LoVo (cell line): Measurements from ENCODE around the gene ST3GAL5.
"Not testable (repeated sequence)": the region's sequence is repeated elsewhere in the genome, so short reads cannot be mapped to it uniquely, and the experiment has no call there.

Experiments
- DNase-seq: peaks from one replicate; pipeline ENCODE4 v3.0.0-alpha.2; 2016; ENCODE audit warnings: low spot score

ST3GAL5 gene

DNA sequence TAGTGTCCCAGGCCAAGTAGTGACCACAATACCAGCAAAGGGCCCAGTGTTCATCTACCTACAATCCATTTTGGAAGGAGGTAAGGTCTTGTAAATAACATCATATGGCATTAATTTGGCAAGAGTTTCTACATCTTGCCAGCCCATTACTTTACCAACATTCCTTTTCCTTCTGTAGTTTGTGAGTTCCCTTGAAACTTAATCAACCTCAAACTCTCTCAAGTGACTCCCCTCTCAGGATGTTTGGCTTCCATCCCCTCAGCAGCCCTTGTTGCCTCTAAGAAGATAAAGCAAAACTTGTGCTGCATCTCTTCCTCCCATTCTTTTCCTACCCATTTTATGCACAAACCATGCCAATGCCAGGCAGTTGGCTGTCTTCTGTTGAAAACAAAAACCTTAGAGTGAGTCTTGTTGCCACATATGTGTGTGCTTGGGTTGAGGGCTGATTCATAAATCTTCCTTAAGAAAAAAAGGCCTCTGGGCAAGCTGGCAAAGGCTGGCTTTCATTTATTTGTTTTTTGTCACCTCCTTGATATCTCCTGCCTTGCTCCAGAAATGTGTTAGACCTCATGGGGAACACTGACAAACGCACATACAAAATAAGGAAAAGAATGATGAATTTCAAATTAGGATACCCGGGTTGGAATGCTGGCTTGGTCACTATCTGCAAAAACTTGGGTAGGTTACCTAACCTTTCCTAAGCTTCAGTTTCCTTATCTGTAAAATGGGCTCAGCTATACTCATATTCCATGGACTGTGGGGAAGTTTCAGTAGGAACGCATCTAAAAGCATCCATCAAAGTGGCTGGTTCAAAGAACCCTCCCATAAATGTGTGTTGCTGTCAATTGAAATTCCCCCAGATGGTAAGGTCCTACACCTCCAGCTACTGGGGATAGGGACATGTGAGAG lies 29.4 kb upstream of the ST3GAL5 start:
- no peak for DNase-seq

DNA sequence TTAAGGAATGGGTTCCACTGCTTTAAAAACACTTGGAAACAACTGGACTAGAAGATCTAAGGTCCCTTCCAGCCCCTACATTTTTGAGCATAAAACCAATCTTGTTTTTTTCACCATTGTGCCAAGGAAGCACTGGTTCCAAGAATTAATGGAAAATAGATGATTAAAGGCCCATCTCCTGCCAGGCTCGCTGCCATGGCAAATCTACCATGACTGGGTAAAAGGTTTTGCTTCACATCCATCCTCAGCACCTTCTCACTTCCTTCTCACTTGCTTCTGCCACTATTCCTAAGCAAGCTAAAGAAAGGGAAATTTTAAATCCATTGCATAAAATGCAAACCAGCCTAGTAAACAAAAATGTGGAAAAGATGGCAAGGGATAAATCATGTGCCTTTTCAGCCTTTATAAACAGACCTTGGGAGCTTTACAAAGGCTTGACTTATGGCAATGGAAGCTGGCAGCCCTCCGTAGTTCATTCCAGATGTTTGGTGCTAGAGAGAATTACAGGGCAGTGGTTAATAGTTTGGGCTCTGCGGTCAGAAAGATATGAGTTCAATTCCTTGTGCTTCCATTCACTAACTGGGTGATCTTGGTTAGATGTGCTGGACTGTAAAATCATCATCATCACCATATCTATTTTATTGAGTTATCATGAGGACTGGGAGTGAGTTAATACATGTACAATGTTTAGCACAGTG lies 27.0 kb upstream of the ST3GAL5 start:
- DNase-seq: no peak

- no peak for DNase-seq
Observed at GRCh38 chr2:85914922-85915321, 26.1 kb upstream of the ST3GAL5 start.

DNA sequence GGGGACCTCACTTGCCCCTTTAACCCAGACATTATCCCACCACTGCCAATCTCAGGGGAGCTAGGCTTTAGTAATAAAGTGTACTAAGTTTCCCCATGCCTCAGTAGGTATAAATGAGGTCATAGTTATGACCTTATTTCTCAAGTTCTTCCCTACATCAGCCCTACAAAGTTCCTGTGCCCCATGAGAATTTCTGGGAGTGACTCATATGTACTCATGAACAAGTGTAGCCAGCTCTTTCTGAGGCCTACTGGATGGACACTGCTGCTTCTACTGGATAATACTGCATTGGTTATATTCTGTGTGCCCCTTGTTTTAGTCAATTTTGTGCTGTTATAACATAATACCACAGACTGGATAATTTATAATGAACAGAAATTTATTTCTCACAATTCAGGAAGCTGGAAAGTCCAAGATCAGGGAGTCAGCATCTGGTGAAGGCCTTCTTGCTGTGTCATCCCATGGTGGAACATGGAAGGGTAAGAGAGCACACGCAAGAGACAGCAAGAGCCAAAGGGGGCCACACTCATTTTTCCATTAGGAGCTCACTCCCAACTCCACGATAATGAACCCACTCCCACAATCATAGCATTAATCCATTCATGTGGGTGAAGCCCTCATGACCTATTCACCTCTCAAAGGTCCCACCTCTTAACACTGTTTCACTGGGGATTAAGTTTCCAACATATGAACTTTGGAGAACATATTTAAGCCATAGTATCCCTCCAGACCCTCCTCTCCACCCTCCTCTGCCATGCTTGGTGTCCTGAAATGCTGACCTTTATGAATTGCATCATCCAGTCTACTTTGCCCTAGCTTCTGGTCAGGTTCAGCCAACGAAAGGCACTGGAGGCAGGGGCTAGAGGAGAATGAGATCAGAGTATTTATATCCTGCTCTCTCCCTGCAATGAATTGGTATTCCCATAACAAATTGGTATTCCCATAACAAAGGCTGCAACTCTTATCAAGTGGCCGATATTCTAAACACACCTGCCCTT lies 25.4 kb upstream of the ST3GAL5 start:
- DNase-seq: no peak

DNA sequence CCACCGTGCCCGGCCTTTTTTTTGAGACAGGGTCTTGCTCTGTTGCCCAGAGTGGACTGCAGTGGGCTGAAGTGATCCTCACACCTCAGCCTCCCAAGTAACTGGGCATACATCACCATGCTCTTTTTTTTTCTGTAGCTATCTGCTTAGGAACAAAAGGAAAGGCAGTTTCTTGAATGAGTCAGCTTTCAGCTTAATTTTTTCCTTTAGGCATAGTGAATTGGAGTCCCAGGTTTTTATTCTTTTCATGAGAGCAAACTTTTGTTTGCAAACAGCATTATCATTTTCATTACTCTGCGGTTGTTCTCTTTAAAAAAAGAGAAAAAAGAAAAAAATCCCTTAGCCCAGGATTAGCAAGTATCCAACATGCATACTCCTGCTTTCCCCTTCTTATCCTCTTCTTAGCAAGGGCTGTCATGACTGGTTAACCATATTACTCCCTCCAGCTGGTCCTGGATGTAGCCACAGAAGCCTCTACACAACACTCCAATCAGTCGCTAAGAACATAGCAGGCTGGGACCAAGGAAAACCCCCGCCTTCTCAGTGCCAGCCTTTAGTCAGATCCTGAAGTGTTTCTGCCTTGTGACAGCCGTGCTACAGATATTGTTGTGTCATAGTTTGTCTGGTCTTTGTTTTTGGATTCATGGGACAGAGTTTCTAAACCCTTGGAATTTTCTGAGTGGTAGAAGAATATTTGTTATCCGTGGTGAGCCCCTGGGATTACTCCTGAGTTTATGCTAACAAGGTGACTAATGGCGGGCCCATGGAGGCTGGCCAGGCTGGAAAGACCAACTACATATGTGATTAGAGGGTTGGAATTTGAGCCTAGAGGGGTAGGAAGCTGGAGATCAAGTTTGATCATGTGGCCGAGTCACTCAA lies 23.3 kb upstream of the ST3GAL5 start:
- no peak for DNase-seq

DNA sequence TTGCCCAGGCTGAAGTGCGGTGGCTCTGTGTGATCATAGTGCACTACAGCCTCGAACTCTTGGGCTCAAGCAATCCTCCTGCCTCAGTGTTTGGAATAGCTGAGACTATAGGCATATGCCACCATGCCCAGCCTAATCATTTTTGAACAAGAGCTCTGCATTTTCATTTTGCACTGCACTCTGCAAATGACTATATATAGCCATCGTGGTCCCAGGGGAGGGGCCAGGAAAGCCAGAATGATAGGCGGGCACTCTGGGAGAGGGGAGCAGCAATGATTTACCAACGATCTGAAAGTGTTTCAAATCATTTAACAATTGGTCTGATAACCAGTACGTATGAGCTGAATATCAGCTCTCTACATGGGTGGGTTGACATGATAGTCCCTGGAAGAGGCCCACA lies 22.3 kb upstream of the ST3GAL5 start:
- no peak for DNase-seq

DNA sequence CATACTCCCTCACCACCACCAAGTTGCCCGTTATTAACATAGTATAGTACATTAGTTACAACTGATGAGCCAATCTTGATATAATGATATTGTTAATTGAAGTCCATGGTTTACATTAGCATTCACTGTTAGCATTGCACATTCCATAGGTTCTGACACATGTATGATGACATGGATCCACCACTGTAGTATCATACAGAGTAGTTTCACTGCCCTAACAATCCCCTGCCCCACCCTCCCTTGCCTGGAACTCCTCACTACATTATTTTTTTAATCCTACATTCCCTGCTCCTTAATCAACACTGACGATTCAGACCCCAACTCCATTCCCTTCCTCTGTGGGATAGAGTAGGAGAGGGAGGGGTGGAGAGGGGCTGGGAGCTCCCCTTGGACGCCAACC lies 20.2 kb upstream of the ST3GAL5 start:
- DNase-seq: no peak

DNA sequence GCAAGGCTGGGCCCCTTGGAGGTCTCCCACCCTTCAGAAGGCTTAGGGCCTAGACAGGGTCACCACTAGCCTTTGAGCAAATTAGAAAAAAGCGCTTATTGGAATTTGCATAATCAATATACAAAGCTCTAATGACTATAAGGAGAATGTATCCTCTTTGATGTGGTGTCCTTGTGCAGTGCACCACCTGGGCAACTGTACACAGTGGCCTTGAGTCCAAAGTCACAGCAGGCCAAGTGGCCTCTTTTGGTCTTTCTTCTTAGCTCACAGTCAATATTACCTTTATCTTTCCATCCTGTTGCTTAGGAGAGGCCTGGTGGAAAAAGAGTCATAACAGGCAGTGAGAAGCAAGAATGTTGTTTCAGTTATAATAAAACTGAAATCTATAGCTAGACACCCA lies 19.7 kb upstream of the ST3GAL5 start:
- no peak for DNase-seq

DNA sequence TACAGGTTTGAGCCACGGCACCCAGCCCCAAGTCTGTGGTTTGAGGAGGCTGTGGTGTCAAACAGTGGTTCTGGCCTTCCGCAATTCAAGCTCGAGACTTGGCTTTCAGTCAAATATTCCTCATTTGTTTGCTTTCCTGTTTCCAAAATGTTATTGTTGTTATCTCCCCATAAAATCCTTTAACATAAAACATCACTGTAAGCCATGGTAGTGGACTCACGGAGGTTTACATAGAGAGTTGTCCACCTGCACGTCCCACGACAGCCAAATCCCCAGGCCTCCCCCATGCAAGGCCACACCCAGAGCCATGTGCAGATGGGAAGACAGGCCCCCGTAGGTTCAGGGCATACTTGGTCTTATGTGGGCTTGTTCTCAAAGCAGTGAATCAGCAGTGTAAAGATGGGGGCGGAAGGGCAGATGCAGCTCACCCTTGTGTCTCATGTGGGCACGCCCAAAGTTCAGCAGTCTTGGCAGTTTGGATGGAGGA lies 18.9 kb upstream of the ST3GAL5 start:
- no peak for DNase-seq

GRCh38 chr2:85906748-85907147 lies 18.0 kb upstream of the ST3GAL5 start:
- no peak for DNase-seq

DNA sequence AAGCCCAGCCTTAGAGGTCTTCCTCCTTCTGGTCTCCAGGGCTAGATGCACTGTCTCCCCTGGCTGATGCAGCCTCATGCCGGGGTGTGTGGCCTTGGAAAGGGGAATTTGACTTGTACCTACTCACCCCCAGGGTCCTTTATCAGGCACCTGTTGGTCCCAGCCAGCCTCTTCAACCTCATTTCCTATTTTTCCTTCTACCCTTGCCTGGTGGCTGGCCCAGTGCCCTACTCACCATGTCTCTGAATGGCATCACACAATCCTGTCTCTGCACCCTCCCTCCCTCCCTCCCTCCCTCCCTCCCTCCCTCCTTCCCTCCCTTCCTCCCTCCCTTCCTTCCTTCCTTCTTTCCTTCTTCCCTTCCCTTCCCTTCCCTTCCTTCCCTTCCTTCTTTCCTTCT lies 17.1 kb upstream of the ST3GAL5 start:
- no peak for DNase-seq

DNA sequence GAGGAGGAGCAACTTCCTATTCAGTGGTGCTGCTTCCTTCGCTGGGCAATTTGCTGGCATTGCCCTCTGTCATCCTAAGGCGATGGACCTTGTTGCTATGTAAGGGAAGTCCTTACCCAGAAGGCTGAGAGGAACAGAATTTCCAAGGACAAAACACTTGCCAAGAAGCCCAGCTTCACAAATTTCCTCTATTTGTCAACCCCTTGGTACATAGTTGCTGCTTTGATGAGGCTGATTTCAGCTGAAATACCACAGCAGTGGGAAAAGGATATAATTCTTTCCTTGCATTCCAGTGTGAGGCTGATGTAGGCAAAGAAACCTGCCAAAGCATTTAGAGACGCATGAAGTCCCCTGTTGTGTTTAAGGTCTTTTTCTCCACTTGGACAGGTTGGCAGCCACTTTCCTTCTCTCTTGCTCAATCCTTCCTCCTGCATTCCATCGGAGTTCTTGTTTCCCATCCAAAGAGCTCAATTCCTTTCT lies 16.4 kb upstream of the ST3GAL5 start:
- DNase-seq: no peak

- DNase-seq: no peak
Observed at GRCh38 chr2:85903849-85904248, 15.1 kb upstream of the ST3GAL5 start.

DNA sequence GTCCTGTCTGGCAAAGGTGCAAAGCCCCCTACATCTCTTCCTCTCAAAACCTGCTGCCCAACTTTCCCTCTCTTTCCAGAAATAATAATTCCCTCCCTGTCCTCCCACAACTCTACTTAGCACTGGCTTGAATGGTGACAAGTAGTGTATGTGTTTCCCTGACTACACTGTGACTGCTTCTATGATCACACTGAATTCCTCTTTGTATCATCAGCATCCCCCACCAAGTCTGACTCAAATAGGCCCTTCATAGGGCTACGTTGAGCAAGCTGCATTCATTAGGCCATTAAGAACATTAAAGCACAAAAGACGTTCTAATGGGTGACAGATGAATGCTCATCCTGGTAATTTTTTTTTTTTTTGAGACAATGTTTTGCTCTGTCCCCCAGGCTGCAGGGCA lies 13.7 kb upstream of the ST3GAL5 start:
- no peak for DNase-seq

GRCh38 chr2:85901155-85901554 lies 12.4 kb upstream of the ST3GAL5 start:
- no peak for DNase-seq

GRCh38 chr2:85900366-85900765 lies 11.6 kb upstream of the ST3GAL5 start:
- DNase-seq: no peak

DNA sequence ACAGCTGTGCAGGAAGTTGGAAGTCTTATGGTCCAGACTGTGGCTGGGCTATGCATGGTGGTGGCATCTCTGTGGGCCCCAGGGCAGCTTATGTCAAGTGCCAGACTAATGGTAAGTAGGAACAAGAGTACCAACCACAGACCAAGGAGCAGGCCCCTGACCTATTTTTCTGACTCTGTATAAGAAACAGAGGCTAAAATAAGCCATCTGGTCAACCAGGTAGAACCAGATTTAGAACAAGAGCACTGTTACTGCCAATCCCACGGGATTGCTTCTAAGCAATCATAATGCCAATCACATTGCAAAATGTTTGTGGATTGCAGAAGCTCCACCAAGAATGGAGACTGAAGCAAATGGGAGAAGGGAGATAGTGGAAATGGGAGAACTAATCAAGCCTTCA lies 11.1 kb upstream of the ST3GAL5 start:
- DNase-seq: no peak

- DNase-seq: no peak
Observed at GRCh38 chr2:85899284-85899683, 10.5 kb upstream of the ST3GAL5 start.

DNA sequence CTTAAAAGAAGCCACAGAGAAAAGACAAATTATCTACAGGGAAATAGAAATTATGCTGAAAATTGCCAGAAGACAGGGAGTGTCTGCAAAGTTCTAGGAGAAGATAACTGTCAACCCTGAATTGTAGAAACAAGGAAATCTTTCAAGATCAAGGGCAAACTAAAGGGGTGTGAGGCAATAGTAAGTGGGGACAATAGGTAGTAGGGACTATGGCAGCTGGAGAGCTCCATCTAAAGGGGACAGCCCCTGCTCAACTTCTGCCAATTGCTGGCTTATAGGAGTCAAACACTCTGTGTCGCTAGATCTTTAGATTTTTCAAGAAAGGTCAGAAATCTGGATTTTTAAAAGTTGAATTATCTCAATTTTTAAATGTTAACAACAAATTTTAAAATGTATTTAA lies 10.1 kb upstream of the ST3GAL5 start:
- no peak for DNase-seq

DNA sequence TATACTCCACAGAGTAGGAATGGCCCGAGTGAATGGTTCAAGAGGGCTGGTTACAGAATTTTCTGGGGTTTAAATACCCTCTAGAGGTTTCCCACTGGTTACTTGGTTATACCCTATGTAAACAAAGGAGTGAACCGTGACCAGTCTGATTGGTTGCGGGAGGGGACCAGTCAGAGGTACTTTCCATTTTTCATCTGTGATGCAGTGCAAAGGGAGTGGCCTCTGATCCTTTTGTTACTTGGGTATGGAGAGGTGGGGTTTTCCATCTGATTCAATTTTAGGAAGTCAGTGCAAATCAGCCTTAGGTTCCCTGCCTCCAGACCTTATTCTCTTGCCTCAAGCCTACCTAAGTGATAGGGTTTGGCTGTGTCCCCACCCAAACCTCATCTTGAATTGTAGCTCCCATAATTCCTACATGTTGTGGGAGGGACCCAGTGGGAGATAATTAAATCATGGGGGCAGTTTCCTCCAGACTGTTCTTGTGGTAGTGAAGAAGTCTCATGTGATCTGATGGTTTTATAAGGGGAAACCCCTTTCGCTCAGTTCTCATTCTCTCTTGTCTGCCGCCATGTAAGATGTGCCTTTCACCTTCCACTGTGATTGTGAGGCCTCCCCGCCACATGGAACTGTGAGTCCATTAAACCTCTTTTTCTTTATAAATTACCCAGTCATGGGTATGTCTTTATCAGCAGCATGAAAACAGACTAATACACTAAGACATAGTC lies 5.9 kb upstream of the ST3GAL5 start:
- DNase-seq: not testable (repeated sequence)
